PC-3 (cell line): ENCODE results near the gene SLCO2A1.

Source experiments
- CTCF ChIP-seq: fragments of 300-600 bp; sonication (generic); conservative IDR thresholded peaks from 2 replicates; pipeline ENCODE4 v1.5.1; 2017; ENCODE audit warnings: antibody characterized with exemption, low read depth, mild to moderate bottlenecking, low read length
- EZH2 ChIP-seq: fragments of 300-600 bp; sonication (generic); IDR thresholded peaks from one replicate; pipeline ENCODE4 v1.6.1; 2017; ENCODE audit warnings: antibody characterized with exemption, mild to moderate bottlenecking, low read length; ENCODE audit not compliant: unreplicated experiment
- EZH2phosphoT487 ChIP-seq: fragments of 300-600 bp; sonication (generic); IDR thresholded peaks from 2 replicates; pipeline ENCODE4 v1.6.1; 2018; ENCODE audit warnings: mild to moderate bottlenecking, antibody characterized with exemption, low read length, borderline replicate concordance

GRCh38 chr3:134073583-134073945 is 43.8 kb upstream of the SLCO2A1 start:
- no peak for TF ChIP-seq CTCF
- no peak for TF ChIP-seq EZH2phosphoT487
- TF ChIP-seq EZH2: no peak
